GM19467 (cell line): ENCODE measurements around the gene FGFR3.

Experiments used
- ATAC-seq: cut with Tn5 transposase; IDR thresholded peaks from one replicate; pipeline ENCODE4 v1.9.1; 2021; ENCODE audit warnings: mild to moderate bottlenecking, moderate library complexity; ENCODE audit not compliant: unreplicated experiment

Gene FGFR3

GRCh38 chr4:1801286-1801958, 8.3 kb downstream of the FGFR3 start:
- ATAC-seq, result no peak

- ATAC-seq, result no peak
Measured at GRCh38 chr4:1802151-1802715, 9.1 kb downstream of the FGFR3 start.

GRCh38 chr4:1802720-1803522, 9.8 kb downstream of the FGFR3 start:
- no peak for ATAC-seq

- no peak for ATAC-seq
Measured at GRCh38 chr4:1803523-1804423, 10.7 kb downstream of the FGFR3 start.

GRCh38 chr4:1804638-1805492, 11.8 kb downstream of the FGFR3 start:
- no peak for ATAC-seq

GRCh38 chr4:1805493-1806222, 12.6 kb downstream of the FGFR3 start:
- no peak for ATAC-seq

- no peak for ATAC-seq
Measured at GRCh38 chr4:1806223-1806564, 13.1 kb downstream of the FGFR3 start.

- no peak for ATAC-seq
Measured at GRCh38 chr4:1806596-1807331, 13.7 kb downstream of the FGFR3 start.

- ATAC-seq, result no peak
Measured at GRCh38 chr4:1807332-1807777, 14.3 kb downstream of the FGFR3 start.

GRCh38 chr4:1808396-1808795, 15.3 kb downstream of the FGFR3 start:
- ATAC-seq, result no peak

GRCh38 chr4:1808851-1809753, 16.0 kb downstream of the FGFR3 start:
- no peak for ATAC-seq

- ATAC-seq, result no peak
Measured at GRCh38 chr4:1809754-1810502, 16.8 kb downstream of the FGFR3 start.

- ATAC-seq, result no peak
Measured at GRCh38 chr4:1810765-1811164, 17.7 kb downstream of the FGFR3 start.

- ATAC-seq, result no peak
Measured at GRCh38 chr4:1812720-1813119, 19.6 kb downstream of the FGFR3 start.

GRCh38 chr4:1813231-1813630, 20.1 kb downstream of the FGFR3 start:
- ATAC-seq, result no peak

GRCh38 chr4:1813915-1814314, 20.8 kb downstream of the FGFR3 start:
- no peak for ATAC-seq

- ATAC-seq, result no peak
Measured at GRCh38 chr4:1814453-1814852, 21.4 kb downstream of the FGFR3 start.
